Left cardiac atrium (tissue), 4 donors: ENCODE data around the gene RPAIN. TPM values are rescaled to one million over a fixed set of nuclear protein-coding genes. Genes with fewer than 3 reads are reported as not detected.

Experiments used
- ATAC-seq, 2 donors: fragments of 200-7000 bp; cut with Tn5 transposase; one replicate each; pipeline ENCODE4 v1.9.1; 2020; ENCODE audit warnings: mild to moderate bottlenecking in 2 of 2, moderate library complexity in 2 of 2
- DNase-seq: peaks from one replicate; pipeline ENCODE4 v3.0.0-alpha.2; 2020
- intact Hi-C, 2 donors: fragments of 100-400 bp; cut with DNase I; formaldehyde crosslinking; loops; one replicate each; pipeline versions ENCODE4 v1.14.1 to v1.15.1; 2022 to 2023
- total RNA-seq, 2 donors: library from RNA; stranded (reverse); fragmentation: NEBNext Ultra II Directional; extraction: Animal tissue kit (Norgen Biotek cat#: 25700); gene quantifications; one replicate each; pipeline ENCODE4 v1.2.1, GENCODE V29; 2021
- donor health status: DM: no; HTN: yes; CAD: no.
- donor health status: DM: no; HTN: yes; CAD: no; lungs with severe emphysema.
- donor health status: DM: yes; HTN: yes; CAD: no.
- donor health status: Dilated cardiomyopathy.

Gene RPAIN
- total RNA-seq, 2 donors from 2014 or later, result 26.3 to 29.6 TPM

DNA sequence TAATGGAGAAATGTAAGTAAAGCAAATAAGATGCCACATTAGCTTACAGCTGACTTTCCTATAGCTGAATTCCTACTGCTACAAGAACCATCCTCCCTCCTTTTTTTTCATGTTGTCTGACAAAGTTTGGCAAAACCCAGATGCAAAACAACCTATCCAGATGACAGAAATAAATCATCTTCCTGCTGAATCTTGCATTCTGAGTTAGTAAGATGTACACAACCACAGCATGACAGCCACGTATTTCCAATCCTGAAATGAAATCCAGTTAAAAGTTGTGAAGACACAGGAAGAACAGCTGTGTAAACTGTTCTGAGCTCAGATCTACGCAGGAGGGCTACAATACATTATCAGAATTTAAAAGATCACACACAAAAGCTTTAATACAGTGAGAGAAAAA, 53.9 kb downstream of the RPAIN start:
- DNase-seq (no peak), ATAC-seq (no peak)
- intact Hi-C loops, result no loop called here

- no peak for ATAC-seq
- intact Hi-C loops, result no loop called here
These were observed 59.0 kb downstream of the RPAIN start for GRCh38 chr17:5478992-5479391.

DNA sequence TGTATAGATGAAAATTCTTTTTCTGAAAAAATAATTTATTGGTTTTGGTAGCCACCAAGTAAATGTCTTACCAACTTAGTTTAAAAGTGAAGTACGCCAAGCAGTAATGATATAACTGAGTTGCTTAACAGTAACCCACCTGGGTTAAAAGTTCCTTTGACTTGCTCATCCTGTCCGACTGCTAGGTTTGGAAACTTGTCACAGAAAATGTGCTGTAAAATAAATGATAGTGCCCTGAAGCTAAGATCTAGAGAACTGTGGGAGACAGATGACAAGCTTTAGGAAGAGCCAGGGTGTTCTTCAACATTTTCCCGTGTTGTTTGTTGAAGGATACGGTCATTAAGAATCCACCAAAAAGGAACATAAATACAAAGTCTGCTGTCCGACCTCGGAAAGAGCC, 61.0 kb downstream of the RPAIN start:
- intact Hi-C loops, result no loop called here
- no peak for DNase-seq
- no peak for ATAC-seq

More at GRCh38 chr17:5478992-5479391, 59.0 kb downstream of the RPAIN start:
- no peak for DNase-seq

- intact Hi-C loops, result no loop called here
- no peak for ATAC-seq
These were observed 61.5 kb downstream of the RPAIN start for GRCh38 chr17:5481451-5481850.

More at GRCh38 chr17:5481451-5481850, 61.5 kb downstream of the RPAIN start:
- no peak for DNase-seq

Other genes with a start within 250 kb of the RPAIN start
- gene ZNF594, start 228.3 kb upstream of the RPAIN start, total RNA-seq, result 1 to 10 TPM; 5.7 to 6.9 TPM
- gene SCIMP, start 185.3 kb upstream of the RPAIN start, total RNA-seq, result 1 to 10 TPM; 3.1 TPM
- gene RABEP1, start 137.9 kb upstream of the RPAIN start, total RNA-seq, result 10 to 100 TPM; 43.1 to 50.5 TPM
- 10 to 100 TPM; 28.0 to 37.2 TPM for gene NUP88, start 520 bp upstream of the RPAIN start, total RNA-seq
- gene C1QBP, start 19.0 kb downstream of the RPAIN start, total RNA-seq, result 100 to 1,000 TPM in 1 of 2 donors, 10 to 100 TPM in 1; 86.3 to 111 TPM
- 1 to 10 TPM; 5.2 to 9.3 TPM for gene DHX33, start 48.8 kb downstream of the RPAIN start, total RNA-seq
- gene DERL2, start 66.0 kb downstream of the RPAIN start, total RNA-seq, result 10 to 100 TPM; 32.9 to 40.5 TPM
- 10 to 100 TPM; 11.0 to 12.1 TPM for gene MIS12, start 66.4 kb downstream of the RPAIN start, total RNA-seq
- 10 to 100 TPM; 10.4 to 10.5 TPM for gene NLRP1, start 164.3 kb downstream of the RPAIN start, total RNA-seq